ENCODE measurements around the gene RPGR. TPM values are rescaled to one million over a fixed set of nuclear protein-coding genes. Genes with fewer than 3 reads are reported as not detected.
A peak's percentile ranks its signal among the peaks of the same experiment; 100 is the strongest.

Gene RPGR
- polyA plus RNA-seq, 3 donors, result 4.3 to 10.9 (median 5.1) TPM

DNA sequence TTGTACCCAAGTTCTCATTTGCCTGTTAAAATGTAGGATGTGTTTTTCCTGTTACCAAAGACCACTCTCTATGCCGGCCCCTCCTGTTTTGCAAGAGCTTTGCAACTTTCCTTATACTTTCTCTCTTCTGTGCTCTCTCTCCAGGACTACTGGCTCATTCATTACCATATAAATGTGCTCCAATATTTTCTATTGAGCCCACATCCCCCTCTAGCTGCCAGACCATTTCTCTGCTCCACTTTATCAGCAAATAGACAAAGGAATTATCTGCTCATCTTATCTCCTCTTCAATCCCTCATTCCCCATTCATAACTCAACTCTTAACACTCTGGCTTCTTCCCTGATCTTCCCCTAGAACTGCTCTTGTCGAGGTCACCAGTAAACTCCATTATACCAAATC is 33.6 kb downstream of the RPGR start:
- H3K27me3 Mint-ChIP-seq (ENCODE audit: low read depth in 3 of 3), result peaks cover 0 to 5% (median 0%) of the 10 kb centered on the region in 3 donors
- no peaks in the 10 kb centered on the region for H3K4me1 ChIP-seq (ENCODE audit: control insufficient read depth in 1 of 2, insufficient read depth in 2 of 2, low read length in 2 of 2)
- no peaks in the 10 kb centered on the region for H3K79me2 ChIP-seq (ENCODE audit: insufficient read depth, low read length)
- H3K27me3 ChIP-seq (ENCODE audit: control insufficient read depth in 2 of 2, insufficient read depth in 2 of 2, low read length in 2 of 2), result no peaks in the 10 kb centered on the region
- DNase-seq, result no peak
- no peak overlapping the region for H3K9ac ChIP-seq (ENCODE audit: insufficient read depth, low read length, poor library complexity, severe bottlenecking)
- H3K4me3 Mint-ChIP-seq, result no peak overlapping the region
- H3K36me3 Mint-ChIP-seq, result peaks cover 8 to 18% of the 10 kb centered on the region in 2 donors
- peaks cover 2 to 5% of the 10 kb centered on the region in 2 donors for H3K36me3 ChIP-seq (replicated peaks in 1 of 2; ENCODE audit: control insufficient read depth in 1 of 2, insufficient read depth in 2 of 2, low read length in 2 of 2)
- intact Hi-C loops (cut with micrococcal nuclease), result no loop called here
- no peak overlapping the region for H2AFZ ChIP-seq (ENCODE audit: insufficient read depth, low read depth, low read length, poor library complexity, severe bottlenecking)
- H3K27ac ChIP-seq (ENCODE audit: low read depth in 1 of 2, low read length in 2 of 2), result no peak overlapping the region
- no peak overlapping the region for H3K4me3 ChIP-seq (replicated peaks in 1 of 3; ENCODE audit: low read depth in 2 of 3, low read length in 3 of 3)
- WGBS (ENCODE audit: insufficient coverage), result 0% methylated on average over 1 of the region's 2 CpGs
- H4K20me1 ChIP-seq (ENCODE audit: insufficient read depth, low read length), result no peaks in the 10 kb centered on the region
- peaks cover 0 to 1% (median 0%) of the 10 kb centered on the region in 7 donors for H3K9me3 Mint-ChIP-seq
- H3K27ac Mint-ChIP-seq, result no peak overlapping the region
- H3K9me3 ChIP-seq (replicated peaks in 1 of 2; ENCODE audit: control insufficient read depth in 1 of 2, insufficient read depth in 1 of 2, low read length in 2 of 2), result no peaks in the 10 kb centered on the region
- H3K4me2 ChIP-seq (replicated peaks; ENCODE audit: extremely low read depth, low read length, poor library complexity, severe bottlenecking), result no peak overlapping the region
- TF ChIP-seq, protein P1, sequence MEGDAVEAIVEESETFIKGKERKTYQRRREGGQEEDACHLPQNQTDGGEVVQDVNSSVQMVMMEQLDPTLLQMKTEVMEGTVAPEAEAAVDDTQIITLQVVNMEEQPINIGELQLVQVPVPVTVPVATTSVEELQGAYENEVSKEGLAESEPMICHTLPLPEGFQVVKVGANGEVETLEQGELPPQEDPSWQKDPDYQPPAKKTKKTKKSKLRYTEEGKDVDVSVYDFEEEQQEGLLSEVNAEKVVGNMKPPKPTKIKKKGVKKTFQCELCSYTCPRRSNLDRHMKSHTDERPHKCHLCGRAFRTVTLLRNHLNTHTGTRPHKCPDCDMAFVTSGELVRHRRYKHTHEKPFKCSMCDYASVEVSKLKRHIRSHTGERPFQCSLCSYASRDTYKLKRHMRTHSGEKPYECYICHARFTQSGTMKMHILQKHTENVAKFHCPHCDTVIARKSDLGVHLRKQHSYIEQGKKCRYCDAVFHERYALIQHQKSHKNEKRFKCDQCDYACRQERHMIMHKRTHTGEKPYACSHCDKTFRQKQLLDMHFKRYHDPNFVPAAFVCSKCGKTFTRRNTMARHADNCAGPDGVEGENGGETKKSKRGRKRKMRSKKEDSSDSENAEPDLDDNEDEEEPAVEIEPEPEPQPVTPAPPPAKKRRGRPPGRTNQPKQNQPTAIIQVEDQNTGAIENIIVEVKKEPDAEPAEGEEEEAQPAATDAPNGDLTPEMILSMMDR (IDR thresholded peaks at IDR 0.05), result no peak
- no peaks in the 10 kb centered on the region for H3K4me1 Mint-ChIP-seq

DNA sequence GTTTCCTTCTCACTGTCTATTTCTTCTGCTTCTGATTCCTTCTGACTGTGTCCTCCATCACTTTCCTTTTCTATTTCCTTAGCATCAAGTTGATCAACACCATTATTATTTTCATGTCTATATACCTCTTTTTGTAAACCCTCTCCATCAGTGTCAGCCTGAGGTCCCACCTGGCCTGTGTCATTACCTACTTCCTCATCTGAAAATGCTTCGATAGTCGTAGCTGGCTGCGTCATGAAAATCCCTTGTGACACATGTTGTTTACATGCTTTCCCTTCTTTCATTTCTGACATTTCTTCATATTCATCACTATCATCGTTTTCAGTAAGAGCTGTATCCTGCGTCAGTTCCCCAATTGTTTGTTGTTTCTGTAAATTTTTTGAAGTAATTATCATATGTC is 39.6 kb downstream of the RPGR start:
- H3K9ac ChIP-seq (ENCODE audit: insufficient read depth, low read length, poor library complexity, severe bottlenecking), result no peak overlapping the region
- no peaks in the 10 kb centered on the region for H3K4me1 Mint-ChIP-seq
- TF ChIP-seq, protein P1 (IDR thresholded peaks at IDR 0.05), result no peak
- peaks cover 23 to 26% of the 10 kb centered on the region in 2 donors for H3K36me3 Mint-ChIP-seq
- no CpG with 5 or more reads among the region's 5 CpGs for WGBS (ENCODE audit: insufficient coverage)
- peak overlapping the region in 1 of 7 donors; percentile 32 for H3K27ac Mint-ChIP-seq
- DNase-seq, result no peak
- H3K4me1 ChIP-seq (ENCODE audit: control insufficient read depth in 1 of 2, insufficient read depth in 2 of 2, low read length in 2 of 2), result no peaks in the 10 kb centered on the region
- no peak overlapping the region for H3K4me2 ChIP-seq (replicated peaks; ENCODE audit: extremely low read depth, low read length, poor library complexity, severe bottlenecking)
- peaks cover 0 to 11% of the 10 kb centered on the region in 2 donors for H3K36me3 ChIP-seq (replicated peaks in 1 of 2; ENCODE audit: control insufficient read depth in 1 of 2, insufficient read depth in 2 of 2, low read length in 2 of 2)
- H3K9me3 ChIP-seq (replicated peaks in 1 of 2; ENCODE audit: control insufficient read depth in 1 of 2, insufficient read depth in 1 of 2, low read length in 2 of 2), result no peaks in the 10 kb centered on the region
- H3K4me3 ChIP-seq (replicated peaks in 1 of 3; ENCODE audit: low read depth in 2 of 3, low read length in 3 of 3), result no peak overlapping the region
- H3K4me3 Mint-ChIP-seq, result no peak overlapping the region
- no peak overlapping the region for H2AFZ ChIP-seq (ENCODE audit: insufficient read depth, low read depth, low read length, poor library complexity, severe bottlenecking)
- H3K79me2 ChIP-seq (ENCODE audit: insufficient read depth, low read length), result no peaks in the 10 kb centered on the region
- no peak overlapping the region for H3K27ac ChIP-seq (ENCODE audit: low read depth in 1 of 2, low read length in 2 of 2)
- intact Hi-C loops (cut with micrococcal nuclease), result no loop called here
- H3K9me3 Mint-ChIP-seq, result peaks cover 0 to 8% (median 2%) of the 10 kb centered on the region in 7 donors
- no peaks in the 10 kb centered on the region for H3K27me3 ChIP-seq (ENCODE audit: control insufficient read depth in 2 of 2, insufficient read depth in 2 of 2, low read length in 2 of 2)
- no peaks in the 10 kb centered on the region for H4K20me1 ChIP-seq (ENCODE audit: insufficient read depth, low read length)
- peaks cover 0 to 14% (median 2%) of the 10 kb centered on the region in 3 donors for H3K27me3 Mint-ChIP-seq (ENCODE audit: low read depth in 3 of 3)

Measured in CD14-positive monocyte (primary cell).